Panc1 (cell line): ENCODE data around the gene GLI3. TPM values are rescaled to one million over a fixed set of nuclear protein-coding genes. Genes with fewer than 3 reads are reported as not detected.

ENCODE experiments used
- ATAC-seq: fragments of 200-7000 bp; cut with Tn5 transposase; 2 replicates; pipeline ENCODE4 v1.9.1; 2020; ENCODE audit warnings: mild to moderate bottlenecking, moderate library complexity
- BruUV-seq: library from RNA; stranded (reverse); fragments of 400-500 nt; replicated peaks from 2 replicates; lab custom pipeline; 2021; lab: Mats Ljungman, UMichigan
- CTCF ChIA-PET: fragments of 300-600 bp; sonication (Branson Sonifier 250); formaldehyde crosslinking; loops from one replicate; lab custom pipeline; 2022; ENCODE audit warnings: antibody characterized with exemption; lab: Charles Lee
- POLR2A ChIA-PET: fragments of 300-600 bp; sonication (Branson Sonifier 250); formaldehyde crosslinking; loops from one replicate; lab custom pipeline; 2022; ENCODE audit warnings: antibody characterized with exemption; lab: Charles Lee
- DNase-seq: peaks from one replicate; pipeline ENCODE4 v3.0.0-alpha.2; 2010; ENCODE audit warnings: low read depth, low spot score
- H3K27ac ChIP-seq: 2 replicates; pipeline ENCODE4 v1.5.1; 2011; ENCODE audit warnings: mild to moderate bottlenecking, low read length, inconsistent platforms
- H3K27me3 ChIP-seq: fragments of 200-500 bp; sonication (Bioruptor generic); 2 replicates; pipeline ENCODE4 v1.6.0; 2014; ENCODE audit warnings: low read length, inconsistent platforms; ENCODE audit not compliant: control insufficient read depth, insufficient read depth
- H3K36me3 ChIP-seq: fragments of 200-500 bp; sonication (Bioruptor generic); 2 replicates; pipeline ENCODE4 v1.5.1; 2014; ENCODE audit warnings: inconsistent platforms, mild to moderate bottlenecking, low read length, moderate library complexity; ENCODE audit not compliant: control insufficient read depth, insufficient read depth
- H3K4me1 ChIP-seq: 2 replicates; pipeline ENCODE4 v1.5.1; 2011; ENCODE audit warnings: inconsistent platforms, mild to moderate bottlenecking, low read length, moderate library complexity; ENCODE audit not compliant: control insufficient read depth, insufficient read depth
- H3K4me3 ChIP-seq, 2 experiments: 2 replicates each; pipeline ENCODE4 v1.5.1; 2011 to 2012; ENCODE audit warnings: low read depth in 2 of 2, low read length in 2 of 2, mild to moderate bottlenecking in 2 of 2, inconsistent platforms in 1 of 2, moderate library complexity in 1 of 2
- H3K9me3 ChIP-seq: fragments of 200-500 bp; sonication (Bioruptor generic); 2 replicates; pipeline ENCODE4 v1.5.1; 2014; ENCODE audit warnings: low read depth, mild to moderate bottlenecking, inconsistent platforms, low read length, moderate library complexity; ENCODE audit not compliant: control insufficient read depth, insufficient read depth
- POLR2AphosphoS5 ChIP-seq: IDR thresholded peaks from 2 replicates; pipeline ENCODE4 v1.6.1; 2012; ENCODE audit warnings: mild to moderate bottlenecking, low read depth, low read length, moderate library complexity
- REST ChIP-seq, 2 experiments: IDR thresholded peaks; 2 replicates each; pipeline ENCODE4 v1.6.1; 2011 to 2012; ENCODE audit warnings: low read depth in 2 of 2, control low read depth in 1 of 2, low read length in 1 of 2, mild to moderate bottlenecking in 1 of 2, moderate library complexity in 1 of 2; ENCODE audit not compliant: insufficient read depth in 1 of 2
- SIN3A ChIP-seq: IDR thresholded peaks from 2 replicates; pipeline ENCODE4 v1.6.1; 2012; ENCODE audit warnings: low read depth, mild to moderate bottlenecking, low read length, moderate library complexity, borderline replicate concordance; ENCODE audit not compliant: insufficient read depth
- TCF7L2 ChIP-seq: IDR thresholded peaks from 2 replicates; pipeline ENCODE4 v1.6.1; 2011; ENCODE audit warnings: mild to moderate bottlenecking, low read depth, low read length, inconsistent platforms
- in situ Hi-C: cut with HindIII; loops from 2 replicates; pipeline ENCODE4 v1.10.0; 2016; ENCODE audit warnings: low sequenced_read_pairs, low pct_unique_long_range_greater_than_20kb
- intact Hi-C: fragments of 100-400 bp; cut with micrococcal nuclease; formaldehyde crosslinking; loops from one replicate; pipeline ENCODE4 v1.10.0; 2022; ENCODE audit not compliant: unreplicated experiment
- total RNA-seq: library from RNA; stranded (reverse); gene quantifications from one replicate; pipeline ENCODE4 v1.2.1, GENCODE V29; 2021; ENCODE audit not compliant: unreplicated experiment
- TF ChIP-seq, protein P1 (sequence below): fragments of 450-650 bp; IDR thresholded peaks from 2 replicates; pipeline ENCODE4 v1.5.1; 2017; ENCODE audit warnings: mild to moderate bottlenecking

The GLI3 gene
- total RNA-seq, 1 experiment from 2014 or later: 3.7 TPM

GRCh38 chr7:41996381-41997035 lies 240.5 kb downstream of the GLI3 start:
- in situ Hi-C loops (no loop called here), intact Hi-C loops (no loop called here)
- peak; percentile 86 for ATAC-seq
- H3K9me3 ChIP-seq: no peaks in the 10 kb centered on the region
- no peaks in the 10 kb centered on the region for H3K36me3 ChIP-seq
- peak; percentile 26; the same call in 1 of the 2 replicates for TF ChIP-seq POLR2AphosphoS5
- TF ChIP-seq REST (IDR thresholded peaks at IDR 0.05; ENCODE audit: insufficient read depth in 1 of 2, low read depth in 2 of 2, low read length in 1 of 2): no peak
- TF ChIP-seq TCF7L2: no peak
- H3K4me1 ChIP-seq: peaks cover 6% of the 10 kb centered on the region
- POLR2A ChIA-PET: no interaction called here
- no peaks in the 10 kb centered on the region for H3K27me3 ChIP-seq
- peak overlapping the region; percentile 41 for H3K27ac ChIP-seq
- H3K4me3 ChIP-seq: peak overlapping the region in 1 of 2 experiments; percentile 17; a peak in 1 of 4 replicates
- CTCF ChIA-PET: interaction anchor here (1.0 kb wide), 1 partner anchor 17 kb away, joined by 3 read pairs; no protein-coding TSS in a partner anchor
- DNase-seq: no peak
- no TSS peak for BruUV-seq

DNA sequence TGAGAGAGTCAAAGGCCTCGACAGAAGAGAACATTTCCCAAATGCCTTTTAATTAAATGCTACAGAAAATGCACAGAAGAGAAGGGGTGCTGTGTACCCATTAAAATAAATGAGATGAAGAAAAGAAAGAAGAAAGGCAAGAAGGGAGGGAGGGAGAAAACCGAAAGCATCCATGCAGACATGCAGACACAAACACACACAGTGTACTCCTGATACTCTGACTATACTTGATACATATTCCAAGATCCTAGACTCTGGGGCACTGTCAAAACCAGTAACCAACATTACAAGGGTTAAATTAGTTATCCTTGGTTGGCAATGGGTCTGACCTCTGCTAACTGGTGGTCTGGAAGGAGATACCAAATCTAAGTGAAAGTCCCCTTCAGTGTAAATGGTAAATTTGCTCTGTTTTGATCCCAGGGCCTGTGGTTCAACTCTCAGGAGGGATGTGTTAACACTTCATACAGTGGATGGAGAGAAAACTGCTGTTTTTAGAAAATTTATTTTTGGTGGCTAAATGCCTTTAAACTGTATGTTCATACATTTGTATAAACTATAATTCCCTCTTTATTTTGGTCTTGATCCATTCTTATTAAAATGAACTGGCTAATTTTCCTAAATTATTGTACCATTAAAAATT lies 241.3 kb downstream of the GLI3 start:
- Histone ChIP-seq H3K27ac (peak overlapping the region; percentile 55), H3K4me1 (peaks cover 10% of the 10 kb centered on the region), H3K27me3 (no peaks in the 10 kb centered on the region), H3K9me3 (no peaks in the 10 kb centered on the region), H3K4me3 (no peak overlapping the region), H3K36me3 (no peaks in the 10 kb centered on the region)
- POLR2A ChIA-PET: no interaction called here
- CTCF ChIA-PET: no interaction called here
- no peak for ATAC-seq
- intact Hi-C loops: no loop called here
- no peak for DNase-seq
- BruUV-seq: no TSS peak
- no peak for TF ChIP-seq SIN3A
- TF ChIP-seq REST (IDR thresholded peaks at IDR 0.05; ENCODE audit: insufficient read depth in 1 of 2, low read depth in 2 of 2, low read length in 1 of 2): no peak
- TF ChIP-seq POLR2AphosphoS5: no peak
- no peak for TF ChIP-seq TCF7L2
- TF ChIP-seq, protein P1, sequence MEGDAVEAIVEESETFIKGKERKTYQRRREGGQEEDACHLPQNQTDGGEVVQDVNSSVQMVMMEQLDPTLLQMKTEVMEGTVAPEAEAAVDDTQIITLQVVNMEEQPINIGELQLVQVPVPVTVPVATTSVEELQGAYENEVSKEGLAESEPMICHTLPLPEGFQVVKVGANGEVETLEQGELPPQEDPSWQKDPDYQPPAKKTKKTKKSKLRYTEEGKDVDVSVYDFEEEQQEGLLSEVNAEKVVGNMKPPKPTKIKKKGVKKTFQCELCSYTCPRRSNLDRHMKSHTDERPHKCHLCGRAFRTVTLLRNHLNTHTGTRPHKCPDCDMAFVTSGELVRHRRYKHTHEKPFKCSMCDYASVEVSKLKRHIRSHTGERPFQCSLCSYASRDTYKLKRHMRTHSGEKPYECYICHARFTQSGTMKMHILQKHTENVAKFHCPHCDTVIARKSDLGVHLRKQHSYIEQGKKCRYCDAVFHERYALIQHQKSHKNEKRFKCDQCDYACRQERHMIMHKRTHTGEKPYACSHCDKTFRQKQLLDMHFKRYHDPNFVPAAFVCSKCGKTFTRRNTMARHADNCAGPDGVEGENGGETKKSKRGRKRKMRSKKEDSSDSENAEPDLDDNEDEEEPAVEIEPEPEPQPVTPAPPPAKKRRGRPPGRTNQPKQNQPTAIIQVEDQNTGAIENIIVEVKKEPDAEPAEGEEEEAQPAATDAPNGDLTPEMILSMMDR: no peak
- in situ Hi-C loops: no loop called here
